ENCODE measurements around the gene PRIM2. TPM values are rescaled to one million over a fixed set of nuclear protein-coding genes. Genes with fewer than 3 reads are reported as not detected.
"Not testable (repeated sequence)": the region's sequence is repeated elsewhere in the genome, so short reads cannot be mapped to it uniquely, and the experiment has no call there.

The PRIM2 gene
- total RNA-seq, 2 donors from 2014 or later: 10.8 to 12.8 TPM

DNA sequence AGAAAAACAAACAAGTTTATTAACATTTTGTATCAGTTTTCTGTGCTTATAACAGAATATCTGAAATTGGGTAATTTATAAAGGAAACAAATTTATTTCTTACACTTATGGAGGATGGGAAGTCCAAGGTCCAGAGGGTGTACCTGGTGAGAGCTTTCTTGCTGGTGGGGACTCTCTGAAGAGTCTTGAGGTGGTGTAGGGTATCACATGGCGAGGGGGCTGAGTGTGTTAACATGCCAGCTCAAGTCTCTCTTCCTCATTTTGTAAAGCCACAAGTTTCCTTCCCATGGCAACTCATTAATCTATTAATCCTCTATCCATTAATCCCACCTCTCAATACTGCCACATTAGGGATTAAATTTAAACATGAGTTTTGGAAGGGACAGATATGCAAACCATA lies 212.3 kb downstream of the PRIM2 start:
- intact Hi-C loops (cut with DNase I); DNase-seq (ENCODE audit: low spot score): not testable (repeated sequence)

- intact Hi-C loops (cut with DNase I); DNase-seq (ENCODE audit: low spot score): not testable (repeated sequence)
Measured at GRCh38 chr6:57532660-57533059, 215.2 kb downstream of the PRIM2 start.

GRCh38 chr6:57535121-57535520 lies 217.7 kb downstream of the PRIM2 start:
- intact Hi-C loops (cut with DNase I); DNase-seq (ENCODE audit: low spot score): not testable (repeated sequence)

DNA sequence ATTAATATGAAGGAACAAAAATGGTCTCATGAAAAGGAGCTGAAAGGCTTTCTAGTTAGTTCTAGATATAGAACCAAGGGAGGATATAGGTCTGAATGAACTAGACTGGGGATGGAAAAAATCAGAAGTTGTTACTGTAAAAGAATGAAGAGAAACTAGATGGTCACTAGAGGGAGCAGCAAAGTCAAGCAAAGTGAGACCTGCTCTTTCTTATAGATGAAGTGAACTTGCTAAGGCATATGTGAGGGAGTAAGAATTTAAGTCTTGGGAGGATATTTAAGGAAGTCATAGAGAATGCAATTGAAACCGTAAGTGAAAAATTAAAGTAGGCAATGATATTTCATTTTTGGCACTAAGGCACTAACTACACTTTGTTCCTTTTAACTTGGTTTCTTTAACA lies 218.6 kb downstream of the PRIM2 start:
- intact Hi-C loops (cut with DNase I): not testable (repeated sequence)

DNA sequence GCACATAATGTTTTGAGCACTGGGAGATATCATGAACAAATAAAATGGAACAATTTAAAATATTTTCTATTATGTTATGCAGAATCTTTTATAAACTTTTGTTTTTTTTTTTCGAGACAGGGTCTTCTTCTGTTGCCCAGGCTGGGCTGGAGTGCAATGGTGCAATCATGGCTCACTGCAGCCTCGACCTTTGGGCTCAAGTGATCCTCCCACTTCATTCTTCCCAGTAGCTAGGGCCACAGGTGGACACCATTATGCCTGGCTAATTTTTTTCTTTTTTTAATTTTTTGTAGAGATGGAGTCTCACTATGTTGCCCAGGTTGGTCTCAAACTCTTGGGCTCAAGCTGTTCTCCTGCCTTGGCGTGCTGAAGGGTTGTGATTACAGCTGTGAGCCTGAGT lies 220.5 kb downstream of the PRIM2 start:
- intact Hi-C loops (cut with DNase I); DNase-seq (ENCODE audit: low spot score): not testable (repeated sequence)

More for the DNA sequence above, 218.6 kb downstream of the PRIM2 start:
- not testable (repeated sequence) for DNase-seq (ENCODE audit: low spot score)

GRCh38 chr6:57551961-57552360 lies 234.5 kb downstream of the PRIM2 start:
- DNase-seq (ENCODE audit: low spot score); intact Hi-C loops (cut with DNase I): not testable (repeated sequence)

GRCh38 chr6:57557855-57558254 lies 240.4 kb downstream of the PRIM2 start:
- intact Hi-C loops (cut with DNase I); DNase-seq (ENCODE audit: low spot score): not testable (repeated sequence)

DNA sequence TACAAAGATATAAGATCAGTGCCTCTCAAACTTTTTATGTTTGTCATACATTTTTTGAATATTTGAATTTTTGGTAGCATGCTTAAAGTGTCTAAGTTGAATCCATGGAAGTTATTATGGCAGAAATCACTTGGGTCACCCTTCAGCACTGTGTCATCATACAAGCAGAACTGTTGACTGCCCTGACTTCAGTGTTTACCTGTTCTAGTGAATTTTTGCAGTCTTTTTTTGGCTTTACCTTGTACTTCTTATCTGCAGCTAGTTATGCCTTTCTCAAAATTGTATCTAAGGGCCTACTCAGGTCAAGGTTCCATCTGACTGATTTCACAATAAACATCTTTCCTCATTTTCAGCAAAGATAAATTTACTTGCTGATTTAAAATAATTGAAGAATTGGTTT lies 241.7 kb downstream of the PRIM2 start:
- DNase-seq (ENCODE audit: low spot score); intact Hi-C loops (cut with DNase I): not testable (repeated sequence)

- DNase-seq (ENCODE audit: low spot score); intact Hi-C loops (cut with DNase I): not testable (repeated sequence)
Measured at GRCh38 chr6:57562233-57562632, 244.8 kb downstream of the PRIM2 start.

- intact Hi-C loops (cut with DNase I); DNase-seq (ENCODE audit: low spot score): not testable (repeated sequence)
Measured at GRCh38 chr6:57572119-57572518, 254.7 kb downstream of the PRIM2 start.

DNA sequence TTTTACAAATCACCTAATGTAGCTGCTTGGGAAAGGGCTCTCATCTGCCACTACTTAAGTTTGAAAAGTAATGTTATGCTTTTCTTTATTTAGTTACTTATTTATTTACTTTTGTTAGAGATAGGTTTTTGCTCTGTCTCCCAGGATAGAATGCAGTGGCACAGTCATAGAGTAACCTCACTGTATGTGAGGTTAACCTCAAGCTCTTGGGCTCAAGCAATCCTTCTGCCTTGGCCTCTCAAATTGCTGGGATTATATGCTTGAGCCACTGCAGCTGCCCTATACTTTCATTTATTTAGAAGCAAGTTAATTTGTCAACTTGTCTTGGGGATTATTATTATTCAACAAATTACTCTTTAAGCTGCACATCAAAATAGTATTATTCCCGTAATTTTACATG lies 255.4 kb downstream of the PRIM2 start:
- intact Hi-C loops (cut with DNase I); DNase-seq (ENCODE audit: low spot score): not testable (repeated sequence)

- intact Hi-C loops (cut with DNase I): not testable (repeated sequence)
Measured at GRCh38 chr6:57577023-57577422, 259.6 kb downstream of the PRIM2 start.

DNA sequence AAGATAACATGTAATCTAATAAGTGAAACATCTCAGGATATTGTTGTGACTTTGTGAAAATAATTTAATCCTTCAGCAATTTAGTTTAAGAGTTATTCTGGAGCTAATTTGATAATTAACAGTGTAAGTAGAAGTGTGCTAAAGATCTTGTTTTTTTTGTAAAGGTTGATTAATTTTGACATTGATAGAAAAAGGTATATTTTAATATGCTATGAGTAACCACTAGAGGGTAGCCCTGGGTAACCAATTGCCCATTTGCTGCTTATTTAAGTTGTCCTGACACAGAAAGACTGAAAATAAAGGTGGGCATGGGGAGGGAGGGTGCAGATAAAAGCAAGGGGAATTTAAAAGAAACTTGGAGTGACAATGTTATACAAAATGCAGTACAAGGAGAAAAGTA lies 262.1 kb downstream of the PRIM2 start:
- intact Hi-C loops (cut with DNase I); DNase-seq (ENCODE audit: low spot score): not testable (repeated sequence)

More at GRCh38 chr6:57577023-57577422, 259.6 kb downstream of the PRIM2 start:
- DNase-seq (ENCODE audit: low spot score): not testable (repeated sequence)

GRCh38 chr6:57581586-57581985 lies 264.2 kb downstream of the PRIM2 start:
- DNase-seq (ENCODE audit: low spot score); intact Hi-C loops (cut with DNase I): not testable (repeated sequence)

GRCh38 chr6:57601105-57601504 lies 283.7 kb downstream of the PRIM2 start:
- DNase-seq (ENCODE audit: low spot score); intact Hi-C loops (cut with DNase I): not testable (repeated sequence)

DNA sequence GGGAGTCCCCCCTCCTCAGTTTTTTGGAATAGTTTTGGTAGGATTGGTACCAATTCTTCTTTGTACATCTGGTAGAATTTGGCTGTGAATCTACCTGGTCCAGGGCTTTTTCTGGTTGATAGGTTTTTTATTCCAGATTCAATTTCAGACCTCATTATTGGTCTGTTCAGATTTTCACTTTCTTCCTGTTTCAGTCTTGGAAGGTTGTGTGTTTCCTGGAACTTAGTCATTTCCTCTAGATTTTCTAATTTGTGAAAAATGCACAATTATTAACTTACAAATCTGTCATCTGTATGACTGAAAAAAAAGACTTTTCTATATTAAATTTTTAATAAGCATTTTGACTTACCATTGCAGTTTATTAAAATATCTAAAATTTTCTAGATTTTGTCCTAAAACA lies 287.9 kb downstream of the PRIM2 start:
- intact Hi-C loops (cut with DNase I); DNase-seq (ENCODE audit: low spot score): not testable (repeated sequence)

GRCh38 chr6:57606331-57606730 lies 288.9 kb downstream of the PRIM2 start:
- DNase-seq (ENCODE audit: low spot score); intact Hi-C loops (cut with DNase I): not testable (repeated sequence)

DNA sequence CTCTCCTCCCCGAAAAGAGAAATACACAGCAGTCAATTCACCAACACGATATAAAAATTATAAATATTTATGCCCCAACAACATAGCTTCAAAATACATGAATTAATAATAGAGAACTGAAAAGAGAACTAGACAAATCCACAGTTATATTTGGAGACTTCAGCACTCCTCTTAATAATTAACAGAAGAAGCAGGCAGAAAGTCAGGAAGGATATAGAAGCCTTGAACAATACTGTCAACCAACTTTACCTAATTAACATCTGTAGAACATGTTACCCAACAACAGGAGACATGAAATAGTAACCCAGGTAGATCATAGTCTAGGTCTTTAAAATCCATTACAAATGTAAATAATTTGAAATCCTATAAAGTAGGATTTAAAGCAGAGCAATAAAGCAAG lies 293.2 kb downstream of the PRIM2 start:
- intact Hi-C loops (cut with DNase I); DNase-seq (ENCODE audit: low spot score): not testable (repeated sequence)

DNA sequence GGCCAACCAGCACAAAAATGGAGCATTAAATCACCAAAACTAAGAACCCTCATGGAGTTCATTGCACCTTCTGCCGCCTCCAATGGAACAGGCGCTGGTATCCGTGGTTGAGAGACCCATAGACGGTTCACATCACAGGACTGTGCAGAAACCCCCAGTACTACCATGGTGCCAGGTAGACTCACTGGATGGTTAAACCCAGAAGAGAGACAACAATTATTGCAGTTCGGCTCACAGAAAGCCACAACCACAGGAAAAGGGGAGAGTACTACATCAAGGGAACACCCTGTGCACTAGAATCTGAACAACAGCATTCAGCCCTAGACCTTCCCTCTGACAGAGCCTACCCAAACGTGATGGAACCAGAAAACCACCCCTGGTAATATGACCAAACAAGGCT lies 301.5 kb downstream of the PRIM2 start:
- intact Hi-C loops (cut with DNase I); DNase-seq (ENCODE audit: low spot score): not testable (repeated sequence)

- DNase-seq (ENCODE audit: low spot score); intact Hi-C loops (cut with DNase I): not testable (repeated sequence)
Measured at GRCh38 chr6:57631773-57632172, 314.3 kb downstream of the PRIM2 start.

GRCh38 chr6:57658526-57658925 lies 341.1 kb downstream of the PRIM2 start:
- intact Hi-C loops (cut with DNase I); DNase-seq (ENCODE audit: low spot score): not testable (repeated sequence)

DNA sequence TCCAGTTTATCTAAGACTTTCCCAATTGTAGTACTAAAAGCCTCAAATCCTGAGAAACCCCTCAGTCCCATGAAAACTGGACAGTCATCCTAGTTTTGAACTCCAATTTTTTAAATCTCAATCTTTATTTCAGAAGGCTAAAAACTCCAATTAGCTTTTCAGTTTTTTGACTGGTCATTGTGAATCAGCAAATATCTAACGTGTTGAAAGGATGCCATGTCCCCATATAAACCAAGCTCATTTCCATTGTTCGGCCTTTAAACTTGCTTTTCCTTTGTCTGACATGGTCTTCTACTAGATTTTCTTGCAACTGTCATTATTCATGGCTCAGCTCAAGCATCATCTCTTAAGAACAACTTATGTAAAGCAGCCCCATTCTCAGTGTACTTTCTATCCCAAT lies 342.4 kb downstream of the PRIM2 start:
- intact Hi-C loops (cut with DNase I); DNase-seq (ENCODE audit: low spot score): not testable (repeated sequence)
